AG09319 (cell line): ENCODE data around the gene FAM131A.

Experiments used
- DNase-seq: peaks from one replicate; pipeline ENCODE4 v3.0.0-alpha.2; 2010; ENCODE audit warnings: low read depth; ENCODE audit errors: extremely low read depth
- CTCF ChIP-seq: IDR thresholded peaks from 2 replicates; pipeline ENCODE4 v1.5.1; 2011; ENCODE audit warnings: low read depth, mild to moderate bottlenecking, inconsistent platforms, low read length, moderate library complexity

FAM131A gene

GRCh38 chr3:184359610-184360009 is 22.2 kb downstream of the FAM131A start:
- DNase-seq = no peak

GRCh38 chr3:184360070-184360928 is 22.9 kb downstream of the FAM131A start:
- TF ChIP-seq CTCF = no peak
- DNase-seq = no peak

More at GRCh38 chr3:184359610-184360009, 22.2 kb downstream of the FAM131A start:
- no peak for TF ChIP-seq CTCF

GRCh38 chr3:184360929-184361531 is 23.6 kb downstream of the FAM131A start:
- no peak for TF ChIP-seq CTCF
- DNase-seq = no peak

- no peak for TF ChIP-seq CTCF
- DNase-seq = no peak
These were observed 24.1 kb downstream of the FAM131A start, which contains the start of the genes CLCN2 and POLR2H for GRCh38 chr3:184361532-184361931. Gene CLCN2, minus strand, starts transcription at chr3:184361605. Its CDS starts 126 bp downstream, at chr3:184361479. Gene POLR2H, plus strand, starts transcription at chr3:184361710. Its CDS starts 1,783 bp downstream, at chr3:184363493.

- no peak for TF ChIP-seq CTCF
- no peak for DNase-seq
These were observed 24.7 kb downstream of the FAM131A start for GRCh38 chr3:184361932-184362667.

GRCh38 chr3:184362668-184363546 is 25.5 kb downstream of the FAM131A start:
- TF ChIP-seq CTCF = peak; percentile 72
- peak; percentile 94 for DNase-seq
